Activated naive CD4-positive, alpha-beta T cell treated with anti-CD3 and anti-CD28 coated beads, Interleukin-2, amount 50 U/mL, for 72 hours (primary cell): ENCODE data around the gene ADARB2. TPM values are rescaled to one million over a fixed set of nuclear protein-coding genes. Genes with fewer than 3 reads are reported as not detected.

ENCODE experiments used
- ATAC-seq, 2 donors: fragments of 150-1000 bp; cut with Tn5 transposase; 2 replicates each; pipeline ENCODE4 v1.10.0; 2021; ENCODE audit warnings: mild to moderate bottlenecking in 2 of 2, moderate library complexity in 2 of 2
- DNase-seq, 2 donors: peaks; one replicate each; pipeline ENCODE4 v3.0.0; 2021 to 2022; ENCODE audit warnings: low spot score in 2 of 2
- H3K27ac Mint-ChIP-seq, 2 donors: one replicate each; pipeline ENCODE4 v1.8.0; 2022; ENCODE audit warnings: mild to moderate bottlenecking in 2 of 2, mixed read lengths in 2 of 2
- H3K36me3 Mint-ChIP-seq, 2 donors: one replicate each; pipeline ENCODE4 v1.8.0; 2022; ENCODE audit warnings: mixed read lengths in 2 of 2
- H3K9me3 Mint-ChIP-seq, 2 donors: one replicate each; pipeline ENCODE4 v1.8.0; 2022; ENCODE audit warnings: mixed read lengths in 2 of 2
- total RNA-seq, 2 donors: library from RNA; stranded (reverse); gene quantifications; one replicate each; pipeline ENCODE4 v1.2.3, GENCODE V29; 2022

The ADARB2 gene
- total RNA-seq, 2 donors from 2014 or later: 0.27 TPM; not detected in 1

GRCh38 chr10:1674501-1674900 lies 62.8 kb downstream of the ADARB2 start:
- ATAC-seq: peak in 1 of 2 donors; percentile 31
- Mint-ChIP-seq H3K27ac (no peak overlapping the region), H3K9me3 (no peaks in the 10 kb centered on the region), H3K36me3 (no peaks in the 10 kb centered on the region)
- DNase-seq: no peak

- H3K9me3 Mint-ChIP-seq: no peaks in the 10 kb centered on the region
- H3K27ac Mint-ChIP-seq: no peak overlapping the region
- no peaks in the 10 kb centered on the region for H3K36me3 Mint-ChIP-seq
- DNase-seq (no peak), ATAC-seq (no peak)
Observed at GRCh38 chr10:1673568-1674345, 63.6 kb downstream of the ADARB2 start.

- Mint-ChIP-seq H3K36me3 (no peaks in the 10 kb centered on the region), H3K9me3 (no peaks in the 10 kb centered on the region), H3K27ac (peak overlapping the region in 1 of 2 donors; percentile 69)
- DNase-seq (no peak), ATAC-seq (no peak)
Observed at GRCh38 chr10:1672001-1672781, 65.1 kb downstream of the ADARB2 start.

- Mint-ChIP-seq H3K9me3 (no peaks in the 10 kb centered on the region), H3K27ac (no peak overlapping the region), H3K36me3 (no peaks in the 10 kb centered on the region)
- DNase-seq: no peak
- no peak for ATAC-seq
Observed at GRCh38 chr10:1671366-1672000, 65.8 kb downstream of the ADARB2 start.

GRCh38 chr10:1670541-1671365 lies 66.6 kb downstream of the ADARB2 start:
- no peak for DNase-seq
- no peaks in the 10 kb centered on the region for H3K9me3 Mint-ChIP-seq
- no peak overlapping the region for H3K27ac Mint-ChIP-seq
- ATAC-seq: no peak
- no peaks in the 10 kb centered on the region for H3K36me3 Mint-ChIP-seq

GRCh38 chr10:1669433-1669832 lies 67.9 kb downstream of the ADARB2 start:
- DNase-seq (no peak), ATAC-seq (no peak)
- Mint-ChIP-seq H3K27ac (no peak overlapping the region), H3K9me3 (no peaks in the 10 kb centered on the region), H3K36me3 (no peaks in the 10 kb centered on the region)

- no peak for ATAC-seq
- Mint-ChIP-seq H3K36me3 (no peaks in the 10 kb centered on the region), H3K27ac (no peak overlapping the region), H3K9me3 (no peaks in the 10 kb centered on the region)
- no peak for DNase-seq
Observed at GRCh38 chr10:1668399-1668798, 68.9 kb downstream of the ADARB2 start.

GRCh38 chr10:1667392-1667791 lies 69.9 kb downstream of the ADARB2 start:
- H3K9me3 Mint-ChIP-seq: no peaks in the 10 kb centered on the region
- H3K36me3 Mint-ChIP-seq: no peaks in the 10 kb centered on the region
- DNase-seq (no peak), ATAC-seq (no peak)
- H3K27ac Mint-ChIP-seq: no peak overlapping the region

GRCh38 chr10:1666147-1666546 lies 71.2 kb downstream of the ADARB2 start:
- DNase-seq (no peak), ATAC-seq (no peak)
- Mint-ChIP-seq H3K27ac (no peak overlapping the region), H3K9me3 (no peaks in the 10 kb centered on the region), H3K36me3 (no peaks in the 10 kb centered on the region)

- ATAC-seq: no peak
Observed at GRCh38 chr10:1665681-1666080, 71.6 kb downstream of the ADARB2 start.

GRCh38 chr10:1665021-1665661 lies 72.2 kb downstream of the ADARB2 start:
- no peak for DNase-seq
- ATAC-seq: no peak
- Mint-ChIP-seq H3K27ac (no peak overlapping the region), H3K36me3 (no peaks in the 10 kb centered on the region), H3K9me3 (no peaks in the 10 kb centered on the region)

More at GRCh38 chr10:1665681-1666080, 71.6 kb downstream of the ADARB2 start:
- no peak overlapping the region for H3K27ac Mint-ChIP-seq
- peak in 1 of 2 donors; percentile 39 for DNase-seq
- H3K36me3 Mint-ChIP-seq: no peaks in the 10 kb centered on the region
- no peaks in the 10 kb centered on the region for H3K9me3 Mint-ChIP-seq

GRCh38 chr10:1664333-1664964 lies 72.9 kb downstream of the ADARB2 start:
- peak in 1 of 2 donors; percentile 13 for DNase-seq
- ATAC-seq: no peak
- Mint-ChIP-seq H3K27ac (no peak overlapping the region), H3K36me3 (no peaks in the 10 kb centered on the region), H3K9me3 (no peaks in the 10 kb centered on the region)

- no peaks in the 10 kb centered on the region for H3K9me3 Mint-ChIP-seq
- peak in 1 of 2 donors; percentile 6 for DNase-seq
- H3K36me3 Mint-ChIP-seq: no peaks in the 10 kb centered on the region
- H3K27ac Mint-ChIP-seq: no peak overlapping the region
- ATAC-seq: no peak
Observed at GRCh38 chr10:1663226-1663625, 74.1 kb downstream of the ADARB2 start.

GRCh38 chr10:1662438-1663025 lies 74.8 kb downstream of the ADARB2 start:
- no peak overlapping the region for H3K27ac Mint-ChIP-seq
- no peaks in the 10 kb centered on the region for H3K36me3 Mint-ChIP-seq
- no peaks in the 10 kb centered on the region for H3K9me3 Mint-ChIP-seq
- ATAC-seq (peak in 1 of 2 donors; percentile 35), DNase-seq (peak in 1 of 2 donors; percentile 26)

GRCh38 chr10:1661859-1662437 lies 75.4 kb downstream of the ADARB2 start:
- no peaks in the 10 kb centered on the region for H3K36me3 Mint-ChIP-seq
- no peak for ATAC-seq
- H3K27ac Mint-ChIP-seq: no peak overlapping the region
- DNase-seq: peak in 1 of 2 donors; percentile 34
- H3K9me3 Mint-ChIP-seq: no peaks in the 10 kb centered on the region
